ENCODE data around the gene KRT79. TPM values are rescaled to one million over a fixed set of nuclear protein-coding genes. Genes with fewer than 3 reads are reported as not detected.

KRT79 gene
- total and polyA plus RNA-seq, 2 donors (not counting 1 experiment from before 2014, with no cell fraction given) = not detected

- Histone ChIP-seq H3K4me3 (replicated peaks in 1 of 4; ENCODE audit: control extremely low read depth in 1 of 4, insufficient read depth in 1 of 4, low read depth in 3 of 4, low read length in 4 of 4) (no peak overlapping the region), H4K20me1 (ENCODE audit: control insufficient read depth, extremely low read depth, insufficient read depth, low read length) (no peaks in the 10 kb centered on the region), H2AFZ (ENCODE audit: low read length) (no peak overlapping the region), H3K4me1 (ENCODE audit: control insufficient read depth, extremely low read depth, insufficient read depth, low read length) (no peaks in the 10 kb centered on the region), H3K36me3 (ENCODE audit: control insufficient read depth, insufficient read depth, low read length) (no peaks in the 10 kb centered on the region), H3K27ac (ENCODE audit: insufficient read depth, low read length) (no peak overlapping the region), H3K27me3 (ENCODE audit: control insufficient read depth, insufficient read depth, low read length) (peaks cover 4% of the 10 kb centered on the region), H3K79me2 (ENCODE audit: control insufficient read depth, insufficient read depth, low read length) (no peaks in the 10 kb centered on the region), H3K9ac (ENCODE audit: insufficient read depth, low read length) (no peak overlapping the region), H3K4me2 (ENCODE audit: extremely low read depth, insufficient read depth, low read length) (no peak overlapping the region), H3K9me3 (ENCODE audit: control insufficient read depth, insufficient read depth, low read depth, low read length) (no peaks in the 10 kb centered on the region)
- TF ChIP-seq EZH2 (IDR thresholded peaks at IDR 0.05; ENCODE audit: low read length, missing control alignments) (no peak), CTCF (conservative IDR thresholded peaks at IDR 0.05 in 1 of 2, IDR thresholded peaks at IDR 0.05 in 1 of 2; ENCODE audit: low read depth in 1 of 2, low read length in 2 of 2) (no peak)
- no peak for DNase-seq (ENCODE audit: low read depth in 2 of 2)
Measured at GRCh38 chr12:52805000-52805399, 29.1 kb downstream of the KRT79 start.

- Histone ChIP-seq H3K36me3 (ENCODE audit: control insufficient read depth, insufficient read depth, low read length) (no peaks in the 10 kb centered on the region), H3K9ac (ENCODE audit: insufficient read depth, low read length) (no peak overlapping the region), H3K27me3 (ENCODE audit: control insufficient read depth, insufficient read depth, low read length) (no peaks in the 10 kb centered on the region), H3K27ac (ENCODE audit: insufficient read depth, low read length) (no peak overlapping the region), H3K4me2 (ENCODE audit: extremely low read depth, insufficient read depth, low read length) (no peak overlapping the region), H4K20me1 (ENCODE audit: control insufficient read depth, extremely low read depth, insufficient read depth, low read length) (no peaks in the 10 kb centered on the region), H3K4me3 (replicated peaks in 1 of 4; ENCODE audit: control extremely low read depth in 1 of 4, insufficient read depth in 1 of 4, low read depth in 3 of 4, low read length in 4 of 4) (no peak overlapping the region), H3K9me3 (ENCODE audit: control insufficient read depth, insufficient read depth, low read depth, low read length) (no peaks in the 10 kb centered on the region), H3K4me1 (ENCODE audit: control insufficient read depth, extremely low read depth, insufficient read depth, low read length) (no peaks in the 10 kb centered on the region), H3K79me2 (ENCODE audit: control insufficient read depth, insufficient read depth, low read length) (no peaks in the 10 kb centered on the region), H2AFZ (ENCODE audit: low read length) (no peak overlapping the region)
- DNase-seq (ENCODE audit: low read depth in 2 of 2) = no peak
- TF ChIP-seq EZH2 (IDR thresholded peaks at IDR 0.05; ENCODE audit: low read length, missing control alignments) = no peak
- TF ChIP-seq CTCF (conservative IDR thresholded peaks at IDR 0.05 in 1 of 2, IDR thresholded peaks at IDR 0.05 in 1 of 2; ENCODE audit: low read depth in 1 of 2, low read length in 2 of 2) = no peak
Measured at GRCh38 chr12:52802442-52802841, 31.7 kb downstream of the KRT79 start.

GRCh38 chr12:52801773-52802172 is 32.3 kb downstream of the KRT79 start:
- no peak for TF ChIP-seq EZH2 (IDR thresholded peaks at IDR 0.05; ENCODE audit: low read length, missing control alignments)
- no peak for TF ChIP-seq CTCF (conservative IDR thresholded peaks at IDR 0.05 in 1 of 2, IDR thresholded peaks at IDR 0.05 in 1 of 2; ENCODE audit: low read depth in 1 of 2, low read length in 2 of 2)
- no peak overlapping the region for H3K9ac ChIP-seq (ENCODE audit: insufficient read depth, low read length)
- no peaks in the 10 kb centered on the region for H4K20me1 ChIP-seq (ENCODE audit: control insufficient read depth, extremely low read depth, insufficient read depth, low read length)
- no peaks in the 10 kb centered on the region for H3K27me3 ChIP-seq (ENCODE audit: control insufficient read depth, insufficient read depth, low read length)
- H3K4me1 ChIP-seq (ENCODE audit: control insufficient read depth, extremely low read depth, insufficient read depth, low read length) = no peaks in the 10 kb centered on the region
- H3K36me3 ChIP-seq (ENCODE audit: control insufficient read depth, insufficient read depth, low read length) = no peaks in the 10 kb centered on the region
- no peak overlapping the region for H3K27ac ChIP-seq (ENCODE audit: insufficient read depth, low read length)
- H2AFZ ChIP-seq (ENCODE audit: low read length) = no peak overlapping the region
- H3K4me2 ChIP-seq (ENCODE audit: extremely low read depth, insufficient read depth, low read length) = no peak overlapping the region
- no peak for DNase-seq (ENCODE audit: low read depth in 2 of 2)
- H3K4me3 ChIP-seq (replicated peaks in 1 of 4; ENCODE audit: control extremely low read depth in 1 of 4, insufficient read depth in 1 of 4, low read depth in 3 of 4, low read length in 4 of 4) = no peak overlapping the region
- no peaks in the 10 kb centered on the region for H3K9me3 ChIP-seq (ENCODE audit: control insufficient read depth, insufficient read depth, low read depth, low read length)
- no peaks in the 10 kb centered on the region for H3K79me2 ChIP-seq (ENCODE audit: control insufficient read depth, insufficient read depth, low read length)

Data from fibroblast of lung (primary cell).